GM06990 (cell line): Measurements from ENCODE around the gene PFN1.

ENCODE experiments used
- DNase-seq: peaks from one replicate; pipeline ENCODE4 v3.0.0-alpha.2; 2011; ENCODE audit not compliant: insufficient read length; ENCODE audit errors: extremely low read depth
- H3K27me3 ChIP-seq: replicated peaks from 2 replicates; pipeline ENCODE4 v1.6.0; 2011; ENCODE audit warnings: low read length; ENCODE audit not compliant: control insufficient read depth, insufficient read depth
- H3K36me3 ChIP-seq: 2 replicates; pipeline ENCODE4 v1.5.1; 2011; ENCODE audit warnings: low read length; ENCODE audit not compliant: control insufficient read depth, insufficient read depth
- H3K4me3 ChIP-seq: replicated peaks from 2 replicates; pipeline ENCODE4 v1.5.1; 2011; ENCODE audit warnings: low read depth, mild to moderate bottlenecking, control low read depth, low read length
- TF ChIP-seq, protein P1 (sequence below): IDR thresholded peaks from 2 replicates; pipeline ENCODE4 v1.5.1; 2011; ENCODE audit warnings: low read length, control low read depth, mild to moderate bottlenecking, inconsistent platforms; ENCODE audit not compliant: insufficient read depth, poor library complexity, severe bottlenecking

The PFN1 gene

GRCh38 chr17:4965311-4965986 lies 17.1 kb upstream of the PFN1 start:
- no peak overlapping the region for H3K4me3 ChIP-seq
- DNase-seq: no peak
- H3K27me3 ChIP-seq: no peaks in the 10 kb centered on the region
- H3K36me3 ChIP-seq: peaks cover 11% of the 10 kb centered on the region
- TF ChIP-seq, protein P1, sequence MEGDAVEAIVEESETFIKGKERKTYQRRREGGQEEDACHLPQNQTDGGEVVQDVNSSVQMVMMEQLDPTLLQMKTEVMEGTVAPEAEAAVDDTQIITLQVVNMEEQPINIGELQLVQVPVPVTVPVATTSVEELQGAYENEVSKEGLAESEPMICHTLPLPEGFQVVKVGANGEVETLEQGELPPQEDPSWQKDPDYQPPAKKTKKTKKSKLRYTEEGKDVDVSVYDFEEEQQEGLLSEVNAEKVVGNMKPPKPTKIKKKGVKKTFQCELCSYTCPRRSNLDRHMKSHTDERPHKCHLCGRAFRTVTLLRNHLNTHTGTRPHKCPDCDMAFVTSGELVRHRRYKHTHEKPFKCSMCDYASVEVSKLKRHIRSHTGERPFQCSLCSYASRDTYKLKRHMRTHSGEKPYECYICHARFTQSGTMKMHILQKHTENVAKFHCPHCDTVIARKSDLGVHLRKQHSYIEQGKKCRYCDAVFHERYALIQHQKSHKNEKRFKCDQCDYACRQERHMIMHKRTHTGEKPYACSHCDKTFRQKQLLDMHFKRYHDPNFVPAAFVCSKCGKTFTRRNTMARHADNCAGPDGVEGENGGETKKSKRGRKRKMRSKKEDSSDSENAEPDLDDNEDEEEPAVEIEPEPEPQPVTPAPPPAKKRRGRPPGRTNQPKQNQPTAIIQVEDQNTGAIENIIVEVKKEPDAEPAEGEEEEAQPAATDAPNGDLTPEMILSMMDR: no peak

GRCh38 chr17:4960279-4960922 lies 12.1 kb upstream of the PFN1 start:
- Histone ChIP-seq H3K4me3 (no peak overlapping the region), H3K27me3 (no peaks in the 10 kb centered on the region), H3K36me3 (peaks cover 11% of the 10 kb centered on the region)
- DNase-seq: no peak
- TF ChIP-seq, protein P1: no peak

DNA sequence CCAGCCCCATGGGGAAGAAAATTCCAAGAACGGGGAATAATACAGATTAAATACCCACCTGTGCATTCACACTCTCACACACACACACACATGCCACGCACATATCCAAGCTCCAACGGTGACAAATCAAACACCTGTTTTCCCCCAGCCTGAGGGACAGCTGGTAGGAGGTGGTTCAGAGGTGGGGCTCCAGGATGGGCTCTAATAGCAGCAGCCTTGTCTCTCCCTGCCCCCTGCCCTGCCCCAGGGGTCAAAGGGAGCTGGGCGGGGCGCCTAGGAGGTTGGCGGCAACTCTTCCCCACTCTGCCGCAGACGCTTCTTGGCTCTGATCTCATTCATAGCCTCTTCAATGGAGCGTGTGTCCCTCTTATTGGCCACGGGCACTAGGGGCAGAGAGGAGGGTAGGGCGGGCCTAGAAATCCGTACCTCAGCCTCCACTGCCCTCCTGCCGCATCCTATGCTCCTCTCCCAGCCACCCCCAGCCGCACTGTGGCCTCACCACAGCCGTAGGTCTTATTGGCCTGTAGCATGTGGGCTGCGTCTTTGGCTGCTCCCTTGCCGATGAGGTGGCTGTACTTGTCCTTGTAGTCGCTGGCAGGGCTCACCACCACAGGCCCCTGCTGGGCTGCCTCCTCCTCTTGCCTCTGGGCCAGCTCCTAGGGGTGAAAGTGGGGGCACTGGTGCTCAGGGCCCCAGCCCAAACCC lies 11.1 kb upstream of the PFN1 start:
- Histone ChIP-seq H3K36me3 (peaks cover 11% of the 10 kb centered on the region), H3K27me3 (no peaks in the 10 kb centered on the region), H3K4me3 (no peak overlapping the region)
- no peak for DNase-seq
- TF ChIP-seq, protein P1: no peak

GRCh38 chr17:4958102-4958501 lies 9.8 kb upstream of the PFN1 start:
- Histone ChIP-seq H3K27me3 (no peaks in the 10 kb centered on the region), H3K36me3 (peaks cover 11% of the 10 kb centered on the region), H3K4me3 (no peak overlapping the region)
- TF ChIP-seq, protein P1: no peak
- DNase-seq: no peak

DNA sequence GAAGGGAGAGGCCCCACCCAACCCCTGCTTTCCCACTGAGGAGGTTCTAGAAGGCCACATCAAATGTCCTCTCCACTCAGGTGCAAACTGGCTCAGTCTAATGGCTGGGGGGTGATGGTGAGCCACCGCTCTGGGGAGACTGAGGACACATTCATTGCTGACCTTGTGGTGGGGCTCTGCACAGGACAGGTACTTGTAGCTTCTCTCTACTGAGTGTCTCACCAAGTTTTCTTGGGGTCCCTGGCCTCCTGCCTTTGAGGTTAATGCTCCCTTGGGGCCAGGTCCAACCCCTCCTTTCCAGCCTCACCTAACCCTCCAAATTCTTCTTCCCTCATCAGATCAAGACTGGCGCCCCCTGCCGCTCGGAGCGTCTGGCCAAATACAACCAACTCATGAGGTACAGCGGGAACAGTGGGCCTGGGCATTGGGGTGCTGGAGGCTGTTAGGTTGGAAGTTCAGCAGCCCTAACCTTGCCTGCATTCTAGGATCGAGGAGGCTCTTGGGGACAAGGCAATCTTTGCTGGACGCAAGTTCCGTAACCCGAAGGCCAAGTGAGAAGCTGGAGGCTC lies 8.2 kb upstream of the PFN1 start:
- DNase-seq: no peak
- no peaks in the 10 kb centered on the region for H3K27me3 ChIP-seq
- no peak overlapping the region for H3K4me3 ChIP-seq
- H3K36me3 ChIP-seq: peaks cover 11% of the 10 kb centered on the region
- TF ChIP-seq, protein P1: peak; percentile 61
